ENCODE results near the gene LUZP1.

GRCh38 chr1:23216771-23217420, 48.2 kb upstream of the LUZP1 start:
- TF ChIP-seq TCF7L2 (IDR thresholded peaks at IDR 0.05; ENCODE audit: low read depth, low read length) (no peak), POLR2AphosphoS5 (IDR thresholded peaks at IDR 0.05; ENCODE audit: low read depth, low read length) (no peak)

All from Panc1 (cell line).